NCI-H460 (cell line): Measurements from ENCODE around the gene PAPOLB. TPM values are rescaled to one million over a fixed set of nuclear protein-coding genes. Genes with fewer than 3 reads are reported as not detected.

ENCODE experiments used
- DNase-seq: peaks from one replicate; pipeline ENCODE4 v3.0.0-alpha.2; 2016; ENCODE audit warnings: low read depth; ENCODE audit errors: extremely low read depth
- total RNA-seq: library from RNA; depleted of rRNA; stranded (reverse); fragments of >200 nt; shearing (Covaris generic); gene quantifications from 2 replicates; pipeline ENCODE4 v1.2.3, GENCODE V29; 2014

Gene PAPOLB
- total RNA-seq, 1 experiment from 2014 or later = 0.30 TPM

GRCh38 chr7:4825081-4825480 is 36.7 kb downstream of the PAPOLB start:
- DNase-seq = no peak

GRCh38 chr7:4824120-4824775 is 37.6 kb downstream of the PAPOLB start:
- DNase-seq = no peak

- no peak for DNase-seq
These were observed 38.2 kb downstream of the PAPOLB start for GRCh38 chr7:4823441-4824119.

GRCh38 chr7:4822677-4823076 is 39.2 kb downstream of the PAPOLB start:
- DNase-seq = no peak

GRCh38 chr7:4820967-4821471 is 40.8 kb downstream of the PAPOLB start:
- no peak for DNase-seq

GRCh38 chr7:4820405-4820966 is 41.3 kb downstream of the PAPOLB start:
- no peak for DNase-seq

- DNase-seq = no peak
These were observed 42.0 kb downstream of the PAPOLB start for GRCh38 chr7:4819560-4820404.

- DNase-seq = no peak
These were observed 43.6 kb downstream of the PAPOLB start for GRCh38 chr7:4818000-4818794.

GRCh38 chr7:4817178-4817901 is 44.5 kb downstream of the PAPOLB start:
- DNase-seq = no peak

- DNase-seq = no peak
These were observed 45.3 kb downstream of the PAPOLB start for GRCh38 chr7:4816419-4817080.

GRCh38 chr7:4815609-4816418 is 46.0 kb downstream of the PAPOLB start:
- no peak for DNase-seq

GRCh38 chr7:4815121-4815520 is 46.7 kb downstream of the PAPOLB start:
- no peak for DNase-seq

- no peak for DNase-seq
These were observed 47.4 kb downstream of the PAPOLB start for GRCh38 chr7:4814433-4814832.

- DNase-seq = no peak
These were observed 52.2 kb downstream of the PAPOLB start for GRCh38 chr7:4809666-4810065.

- no peak for DNase-seq
These were observed 52.7 kb downstream of the PAPOLB start for GRCh38 chr7:4809091-4809591.

- no peak for DNase-seq
These were observed 53.3 kb downstream of the PAPOLB start for GRCh38 chr7:4808565-4808964.

GRCh38 chr7:4808026-4808425 is 53.8 kb downstream of the PAPOLB start:
- no peak for DNase-seq
